Measurements from ENCODE around the gene KPTN.

The KPTN gene

GRCh38 chr19:47464675-47465419, 19.2 kb downstream of the KPTN start:
- DNase-seq, result no peak

DNA sequence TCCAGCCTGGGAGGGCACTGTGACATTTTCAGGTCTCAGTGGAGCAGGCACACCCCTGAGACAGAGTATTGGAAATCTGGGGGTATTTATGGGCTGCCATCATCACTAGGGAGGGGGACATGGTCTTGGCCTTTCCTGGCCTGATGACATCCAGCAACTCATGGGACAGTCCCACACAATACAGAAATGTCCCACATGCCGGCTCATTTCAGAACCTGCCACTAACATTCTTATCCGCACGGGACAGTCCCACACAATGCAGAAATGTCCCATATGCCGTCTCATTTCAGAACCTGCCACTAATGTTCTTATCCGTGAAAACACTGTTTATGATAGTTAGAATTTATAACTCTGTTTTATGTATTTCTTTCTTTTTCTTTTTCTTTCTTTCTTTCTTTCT, 22.1 kb downstream of the KPTN start:
- DNase-seq, result no peak

DNA sequence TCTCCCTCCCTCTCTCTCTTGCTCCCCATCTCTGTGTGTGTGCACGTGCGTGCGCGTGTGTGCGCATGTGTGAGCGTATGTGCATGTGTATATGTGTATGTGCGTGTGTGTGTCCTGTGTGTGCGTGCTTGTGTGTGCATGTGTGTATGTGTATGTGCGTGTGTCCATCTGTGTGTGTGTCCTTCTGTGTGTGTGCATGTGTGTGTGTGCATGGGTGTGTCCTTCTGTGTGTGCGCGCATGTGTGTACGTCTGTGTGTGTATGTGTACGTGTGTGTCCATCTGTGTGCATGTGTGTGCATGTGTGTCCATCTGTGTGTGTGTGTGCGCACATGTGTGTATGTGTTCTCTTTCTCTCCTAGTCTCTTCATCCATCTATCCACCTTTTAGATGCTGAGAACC, 24.5 kb downstream of the KPTN start:
- DNase-seq, result no peak

GRCh38 chr19:47458672-47459071, 25.3 kb downstream of the KPTN start:
- DNase-seq, result no peak

DNA sequence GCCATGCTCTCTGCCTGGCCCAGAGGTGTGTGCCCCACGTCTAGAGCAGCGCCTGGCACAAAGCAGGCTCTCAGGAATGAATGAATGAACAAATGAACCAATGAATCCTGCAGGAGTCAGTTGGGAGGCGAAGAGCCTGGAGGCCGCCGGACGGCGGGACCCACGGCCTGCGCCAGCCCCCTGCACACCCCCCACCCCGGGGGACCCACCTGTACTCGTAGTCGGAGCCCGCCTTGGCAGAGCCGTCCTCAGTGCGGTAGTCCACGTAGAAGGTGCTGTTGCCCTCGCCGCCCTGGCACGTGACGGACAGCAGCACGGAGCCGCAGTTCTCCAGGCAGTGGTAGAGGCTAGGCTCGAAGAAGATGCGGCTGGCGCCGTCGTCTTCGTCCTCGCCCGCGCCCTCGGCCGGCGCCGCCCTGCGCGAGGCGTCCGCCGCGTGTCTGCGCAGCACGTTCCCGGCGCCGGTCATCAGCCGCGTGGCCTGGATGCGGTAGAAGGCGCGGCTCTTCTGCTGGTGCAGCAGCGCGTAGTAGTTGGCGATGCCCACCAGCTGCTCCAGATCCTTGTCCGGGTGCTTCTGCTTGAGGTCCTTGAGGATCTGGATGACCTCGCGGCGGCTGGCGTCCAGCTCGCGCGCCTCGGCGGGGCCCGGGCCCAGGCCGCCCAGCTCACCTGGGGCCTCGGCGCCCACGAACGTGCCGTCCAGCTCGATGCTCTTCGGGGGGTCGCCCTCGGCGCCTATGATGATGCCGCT, 27.1 kb downstream of the KPTN start:
- DNase-seq, result no peak

GRCh38 chr19:47450478-47450877, 33.5 kb downstream of the KPTN start:
- DNase-seq, result no peak

DNA sequence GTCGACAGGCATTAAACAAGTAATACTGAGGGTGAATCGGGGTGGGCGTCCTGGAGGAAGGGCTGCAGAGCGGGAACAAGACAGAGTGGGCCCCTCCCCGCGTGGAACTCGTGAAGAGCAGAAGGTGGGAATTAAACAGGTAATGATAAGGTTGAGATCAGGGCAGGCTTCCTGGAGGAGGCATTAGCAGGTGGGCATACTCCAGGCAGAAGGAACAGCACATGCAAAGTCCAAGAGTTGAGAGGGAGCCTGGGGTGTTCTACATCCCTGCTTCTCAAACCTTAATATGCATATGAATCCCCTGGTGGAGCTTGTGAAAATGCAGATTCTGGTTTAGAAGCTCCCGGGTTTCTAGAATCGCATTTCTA, 35.7 kb downstream of the KPTN start:
- DNase-seq, result no peak

GRCh38 chr19:47447470-47448359, 36.3 kb downstream of the KPTN start:
- DNase-seq, result peak; percentile 86

DNA sequence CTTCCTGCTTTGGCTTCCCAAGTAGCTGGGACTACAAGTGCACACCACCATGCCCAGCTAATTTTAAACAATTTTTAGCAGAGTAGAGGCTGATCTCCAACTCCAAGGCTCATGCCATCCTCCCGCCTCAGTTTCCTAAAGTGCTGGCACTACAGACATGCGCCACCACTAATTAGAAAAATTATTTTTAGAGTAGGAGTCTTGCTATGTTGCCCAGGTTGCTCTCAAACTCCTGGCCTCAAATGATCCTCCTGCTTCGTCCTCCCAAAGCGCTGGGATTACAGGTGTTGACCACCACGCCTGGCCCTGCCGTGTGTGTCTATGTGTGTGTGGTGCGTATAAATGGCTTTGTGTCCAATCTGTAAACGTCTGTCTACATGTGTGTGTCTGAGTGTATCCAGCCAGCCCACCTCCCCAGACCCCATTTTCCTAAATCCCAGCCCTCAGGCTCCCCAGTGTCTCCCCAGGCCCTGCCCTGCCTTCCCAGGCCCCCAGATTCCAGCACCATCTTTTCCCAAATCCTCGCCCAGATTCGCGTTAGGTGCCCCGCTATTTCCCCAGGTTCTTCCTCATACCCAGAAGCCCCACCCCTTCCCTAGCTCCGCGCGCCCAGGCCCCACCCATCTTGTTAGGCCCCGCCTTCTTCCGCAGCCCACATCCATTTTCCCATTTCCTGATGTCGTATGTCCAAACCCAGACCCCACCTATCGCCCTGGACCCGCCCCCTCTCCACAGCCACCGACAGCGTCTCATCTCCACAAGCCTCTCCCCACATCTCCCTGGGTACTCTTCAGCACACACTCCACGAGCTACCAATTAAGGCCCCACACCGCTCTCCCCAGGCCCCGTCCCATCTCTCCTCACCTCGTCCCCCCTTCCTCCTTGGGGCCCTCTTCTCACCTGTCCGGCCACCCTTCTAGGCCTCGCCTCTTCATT, 37.2 kb downstream of the KPTN start:
- peak; percentile 71 for DNase-seq

DNA sequence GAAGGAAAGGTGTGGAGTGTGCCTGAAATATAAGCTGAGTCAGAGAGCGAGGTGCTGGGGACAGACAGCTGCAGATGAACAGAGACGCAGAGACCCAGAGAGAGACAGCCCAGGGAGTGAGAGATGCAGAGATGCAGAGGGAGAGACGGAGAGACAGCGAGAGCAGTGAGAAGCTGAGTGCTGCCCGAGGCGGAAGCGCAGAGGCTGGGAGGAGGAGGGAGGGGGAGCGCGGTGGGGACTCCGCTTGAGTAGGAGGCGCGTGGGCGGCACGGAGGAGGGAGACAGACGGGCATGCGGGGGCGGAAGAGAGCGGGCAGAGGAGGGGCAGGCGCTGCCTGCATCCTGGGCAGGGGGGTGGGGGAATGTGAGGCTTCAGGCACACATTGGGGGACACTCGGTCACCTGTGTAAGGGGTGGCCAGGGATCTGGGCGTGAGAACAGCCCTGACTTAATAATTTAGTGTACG, 38.0 kb downstream of the KPTN start:
- DNase-seq, result peak; percentile 78

- DNase-seq, result no peak
Measured at GRCh38 chr19:47445527-47445926, 38.5 kb downstream of the KPTN start.

DNA sequence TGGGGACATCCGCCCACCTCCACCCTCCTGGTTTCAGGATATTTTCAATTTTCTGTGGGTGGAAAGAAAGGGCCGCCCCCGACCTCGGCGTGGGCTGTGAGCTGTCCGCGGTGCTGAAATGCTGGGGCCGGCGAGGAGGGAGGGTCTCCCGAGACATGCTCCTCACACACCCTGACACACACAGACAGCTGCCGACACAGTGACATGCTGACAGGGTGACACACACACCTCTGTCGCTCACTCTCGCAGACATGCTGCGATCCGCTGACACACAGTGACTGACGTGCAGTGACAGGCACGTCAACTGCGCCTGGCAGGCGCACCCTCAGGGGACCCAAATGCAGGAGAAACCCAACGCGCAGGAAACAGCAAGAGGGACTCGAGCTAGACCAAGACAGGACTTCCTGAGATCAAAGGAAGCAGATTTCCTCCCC, 39.6 kb downstream of the KPTN start:
- DNase-seq, result peak; percentile 32

DNA sequence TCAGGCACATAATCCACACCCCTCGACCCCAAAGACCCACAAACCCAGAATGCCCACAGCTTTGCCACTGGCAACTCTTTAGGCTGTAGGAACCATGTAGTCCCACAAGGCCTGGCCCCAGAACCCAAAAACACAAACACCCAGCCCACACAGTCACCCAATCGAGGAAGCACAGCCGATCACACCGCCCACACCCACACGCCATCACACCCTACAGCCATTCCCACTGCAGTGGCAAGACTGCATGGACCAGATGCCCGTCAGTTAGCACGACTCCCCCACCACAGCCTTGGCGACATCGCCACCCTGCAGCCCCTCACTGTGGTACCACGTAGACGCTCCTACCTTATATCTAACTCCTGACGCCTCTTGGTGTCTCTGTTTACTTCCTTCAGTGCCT, 40.7 kb downstream of the KPTN start:
- no peak for DNase-seq

- DNase-seq, result no peak
Measured at GRCh38 chr19:47438793-47439220, 45.2 kb downstream of the KPTN start.

GRCh38 chr19:47437500-47437899, 46.5 kb downstream of the KPTN start:
- no peak for DNase-seq

- DNase-seq, result peak; percentile 85
Measured at GRCh38 chr19:47436712-47437401, 47.2 kb downstream of the KPTN start.

DNA sequence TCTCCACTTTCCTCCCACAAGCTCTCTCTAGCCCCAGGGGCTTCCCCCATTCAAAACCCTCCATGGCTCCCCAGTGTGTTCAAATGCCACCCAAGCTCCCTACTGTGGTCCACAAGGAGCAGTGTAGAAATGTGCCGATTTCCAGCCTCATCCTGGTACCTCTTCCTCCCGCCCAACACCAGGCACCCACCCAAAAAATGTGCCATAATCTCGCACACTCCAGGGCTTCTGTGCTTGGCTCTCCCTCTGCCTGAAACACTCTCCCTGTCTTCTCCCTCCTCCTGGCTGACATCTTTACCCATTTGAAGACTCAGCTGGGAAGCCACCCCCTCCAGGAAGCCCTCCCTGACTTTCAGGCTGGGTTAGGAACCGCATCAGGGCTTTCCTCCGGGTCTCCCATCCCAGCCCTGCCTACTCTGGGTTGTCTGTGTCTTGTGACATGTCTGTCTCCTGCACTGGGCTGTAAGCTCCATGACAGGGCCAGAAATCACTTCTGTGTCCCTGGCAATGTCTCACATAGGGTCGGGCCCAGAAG, 48.1 kb downstream of the KPTN start:
- DNase-seq, result no peak

- no peak for DNase-seq
Measured at GRCh38 chr19:47435196-47435595, 48.8 kb downstream of the KPTN start.

DNA sequence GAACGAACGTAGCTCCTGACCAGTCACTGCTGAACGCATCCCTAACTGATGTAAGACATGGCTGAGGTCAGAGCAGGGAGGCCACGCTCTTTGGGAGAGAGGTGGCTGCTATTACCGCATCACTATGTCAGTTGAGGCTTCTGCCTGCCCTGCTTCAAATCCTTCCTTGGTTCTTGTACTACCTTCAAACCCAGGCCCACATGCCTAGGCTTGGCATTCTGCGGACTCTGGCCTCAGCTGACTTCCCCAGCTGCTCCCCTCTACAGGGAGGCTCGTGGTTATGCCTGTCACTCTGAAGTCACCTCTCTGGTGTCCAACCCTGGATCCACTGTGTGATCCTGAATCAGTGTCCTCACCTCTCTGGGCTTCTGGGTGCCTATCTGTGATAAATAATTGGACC, 49.9 kb downstream of the KPTN start:
- DNase-seq, result no peak

GRCh38 chr19:47433121-47433520, 50.9 kb downstream of the KPTN start:
- peak; percentile 55 for DNase-seq

GRCh38 chr19:47432499-47432898, 51.5 kb downstream of the KPTN start:
- DNase-seq, result no peak

Measured in hematopoietic multipotent progenitor cell treated with erythropoietin and hydrocortisone succinate and interleukin-3 and kit ligand, for 4 days (in vitro differentiated cells).